AG09319 (cell line): ENCODE data around the gene VPREB1.
"Not testable (repeated sequence)": the region's sequence is repeated elsewhere in the genome, so short reads cannot be mapped to it uniquely, and the experiment has no call there.

ENCODE experiments used
- DNase-seq: peaks from one replicate; pipeline ENCODE4 v3.0.0-alpha.2; 2010; ENCODE audit warnings: low read depth; ENCODE audit errors: extremely low read depth
- CTCF ChIP-seq: IDR thresholded peaks from 2 replicates; pipeline ENCODE4 v1.5.1; 2011; ENCODE audit warnings: low read depth, mild to moderate bottlenecking, inconsistent platforms, low read length, moderate library complexity

The VPREB1 gene

GRCh38 chr22:22241554-22241898 lies 3.1 kb upstream of the VPREB1 start:
- TF ChIP-seq CTCF: no peak
- no peak for DNase-seq

GRCh38 chr22:22242488-22242887 lies 2.1 kb upstream of the VPREB1 start:
- DNase-seq: no peak
- no peak for TF ChIP-seq CTCF

- DNase-seq: no peak
- TF ChIP-seq CTCF: no peak
Observed at GRCh38 chr22:22243033-22243680, 1.4 kb upstream of the VPREB1 start.

- DNase-seq: no peak
- TF ChIP-seq CTCF: no peak
Observed at GRCh38 chr22:22245256-22245909, 797 bp downstream of the VPREB1 start.

GRCh38 chr22:22245935-22246525 lies 1.4 kb downstream of the VPREB1 start:
- DNase-seq: no peak
- TF ChIP-seq CTCF: no peak

- TF ChIP-seq CTCF: no peak
- DNase-seq: no peak
Observed at GRCh38 chr22:22246706-22247105, 2.1 kb downstream of the VPREB1 start.

- no peak for TF ChIP-seq CTCF
- no peak for DNase-seq
Observed at GRCh38 chr22:22248878-22249277, 4.3 kb downstream of the VPREB1 start.

- DNase-seq: not testable (repeated sequence)
Observed at GRCh38 chr22:22250651-22251050, 6.1 kb downstream of the VPREB1 start.

- not testable (repeated sequence) for DNase-seq
Observed at GRCh38 chr22:22256133-22256532, 11.5 kb downstream of the VPREB1 start.

- DNase-seq: not testable (repeated sequence)
Observed at GRCh38 chr22:22258597-22259415, 14.2 kb downstream of the VPREB1 start.

- DNase-seq: not testable (repeated sequence)
Observed at GRCh38 chr22:22260169-22260568, 15.6 kb downstream of the VPREB1 start.
